ENCODE measurements around the gene QKI.

Gene QKI

GRCh38 chr6:163413345-163414116, 987 bp upstream of the QKI start:
- H3K4me1 Mint-ChIP-seq (ENCODE audit: low read depth) = peaks cover 22% of the 10 kb centered on the region
- no peaks in the 10 kb centered on the region for H3K27me3 Mint-ChIP-seq
- H3K36me3 Mint-ChIP-seq (ENCODE audit: low read depth) = peaks cover 40% of the 10 kb centered on the region
- intact Hi-C loops (cut with micrococcal nuclease) = loop anchor here (1.0 to 2.0 kb wide), 3 partner anchors 8 to 59 kb away; no protein-coding TSS in a partner anchor
- H3K9me3 Mint-ChIP-seq = no peaks in the 10 kb centered on the region
- peak overlapping the region; percentile 81 for H3K4me3 Mint-ChIP-seq
- H3K27ac Mint-ChIP-seq = peak overlapping the region; percentile 89

GRCh38 chr6:163414946-163415619, 565 bp downstream of the QKI start:
- Mint-ChIP-seq H3K4me1 (ENCODE audit: low read depth) (peaks cover 31% of the 10 kb centered on the region), H3K9me3 (no peaks in the 10 kb centered on the region), H3K36me3 (ENCODE audit: low read depth) (peaks cover 46% of the 10 kb centered on the region), H3K27me3 (no peaks in the 10 kb centered on the region), H3K4me3 (peak overlapping the region; percentile 97), H3K27ac (peak overlapping the region; percentile 89)
- intact Hi-C loops (cut with micrococcal nuclease) = loop anchor here (5.0 kb wide), 1 partner anchor 692 kb away; no protein-coding TSS in a partner anchor

DNA sequence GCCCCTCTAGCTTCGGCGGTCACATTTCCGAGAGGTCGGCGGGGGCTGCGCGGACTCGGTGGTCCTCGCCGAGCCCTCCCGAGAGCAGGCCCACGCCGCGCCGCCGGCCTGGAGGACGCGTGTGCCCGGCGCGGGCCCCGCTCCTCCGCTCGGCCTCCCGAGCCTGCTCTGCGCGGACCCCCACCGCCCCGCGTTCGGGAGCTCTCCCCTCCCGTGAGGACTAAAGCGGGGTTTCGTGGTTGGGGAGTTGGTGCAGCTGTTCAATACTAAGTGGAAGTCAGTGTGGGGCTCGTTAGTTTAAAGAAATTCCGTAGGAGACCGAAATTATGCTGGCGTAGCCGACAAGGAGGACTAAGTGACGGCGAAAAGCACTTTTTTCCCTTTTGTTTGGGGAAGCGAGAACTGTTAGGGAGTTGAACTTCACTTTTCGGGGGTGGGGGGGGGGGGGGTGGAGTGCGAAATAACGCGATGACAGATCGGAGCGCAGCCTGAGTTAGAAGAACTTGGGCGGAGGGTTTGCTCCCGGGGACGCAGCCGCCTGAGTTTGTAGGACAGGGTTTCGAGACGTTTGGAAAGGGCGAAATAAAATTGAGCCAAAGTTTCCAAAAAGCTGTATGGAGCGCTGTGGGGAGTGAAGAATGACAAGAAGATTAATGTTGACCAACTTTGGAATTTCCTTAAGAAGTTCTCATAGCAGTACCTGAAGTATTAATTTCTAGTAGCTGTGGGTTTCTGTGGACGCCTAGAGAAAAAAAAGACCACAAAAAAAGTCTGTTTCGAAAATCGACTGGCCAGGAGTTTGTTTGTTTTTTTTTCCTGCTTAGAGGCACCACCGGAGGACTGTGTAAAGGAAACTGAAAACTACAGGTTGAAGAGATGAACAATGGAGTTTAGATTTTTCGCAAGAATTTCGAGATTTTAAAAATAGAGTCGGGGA, 1.4 kb downstream of the QKI start:
- no peaks in the 10 kb centered on the region for H3K9me3 Mint-ChIP-seq
- no peaks in the 10 kb centered on the region for H3K27me3 Mint-ChIP-seq
- H3K36me3 Mint-ChIP-seq (ENCODE audit: low read depth) = peaks cover 48% of the 10 kb centered on the region
- H3K27ac Mint-ChIP-seq = peak overlapping the region; percentile 89
- intact Hi-C loops (cut with micrococcal nuclease) = loop anchor here (1.0 to 5.0 kb wide), 3 partner anchors 61 to 691 kb away; no protein-coding TSS in a partner anchor
- peaks cover 33% of the 10 kb centered on the region for H3K4me1 Mint-ChIP-seq (ENCODE audit: low read depth)
- peak overlapping the region; percentile 97 for H3K4me3 Mint-ChIP-seq

- peaks cover 33% of the 10 kb centered on the region for H3K4me1 Mint-ChIP-seq (ENCODE audit: low read depth)
- H3K27me3 Mint-ChIP-seq = no peaks in the 10 kb centered on the region
- peaks cover 42% of the 10 kb centered on the region for H3K36me3 Mint-ChIP-seq (ENCODE audit: low read depth)
- peak overlapping the region; percentile 89 for H3K27ac Mint-ChIP-seq
- H3K4me3 Mint-ChIP-seq = peak overlapping the region; percentile 97
- intact Hi-C loops (cut with micrococcal nuclease) = loop anchor here (1.0 to 5.0 kb wide), 3 partner anchors 61 to 691 kb away; no protein-coding TSS in a partner anchor
- no peaks in the 10 kb centered on the region for H3K9me3 Mint-ChIP-seq
Measured at GRCh38 chr6:163416557-163417253, 2.2 kb downstream of the QKI start.

- peak overlapping the region; percentile 89 for H3K27ac Mint-ChIP-seq
- no peaks in the 10 kb centered on the region for H3K9me3 Mint-ChIP-seq
- no peaks in the 10 kb centered on the region for H3K27me3 Mint-ChIP-seq
- H3K4me3 Mint-ChIP-seq = peak overlapping the region; percentile 97
- intact Hi-C loops (cut with micrococcal nuclease) = loop anchor here (2.0 to 5.0 kb wide), 2 partner anchors 237 to 690 kb away; no protein-coding TSS in a partner anchor
- H3K36me3 Mint-ChIP-seq (ENCODE audit: low read depth) = peaks cover 48% of the 10 kb centered on the region
- peaks cover 39% of the 10 kb centered on the region for H3K4me1 Mint-ChIP-seq (ENCODE audit: low read depth)
Measured at GRCh38 chr6:163417595-163417994, 3.1 kb downstream of the QKI start.

DNA sequence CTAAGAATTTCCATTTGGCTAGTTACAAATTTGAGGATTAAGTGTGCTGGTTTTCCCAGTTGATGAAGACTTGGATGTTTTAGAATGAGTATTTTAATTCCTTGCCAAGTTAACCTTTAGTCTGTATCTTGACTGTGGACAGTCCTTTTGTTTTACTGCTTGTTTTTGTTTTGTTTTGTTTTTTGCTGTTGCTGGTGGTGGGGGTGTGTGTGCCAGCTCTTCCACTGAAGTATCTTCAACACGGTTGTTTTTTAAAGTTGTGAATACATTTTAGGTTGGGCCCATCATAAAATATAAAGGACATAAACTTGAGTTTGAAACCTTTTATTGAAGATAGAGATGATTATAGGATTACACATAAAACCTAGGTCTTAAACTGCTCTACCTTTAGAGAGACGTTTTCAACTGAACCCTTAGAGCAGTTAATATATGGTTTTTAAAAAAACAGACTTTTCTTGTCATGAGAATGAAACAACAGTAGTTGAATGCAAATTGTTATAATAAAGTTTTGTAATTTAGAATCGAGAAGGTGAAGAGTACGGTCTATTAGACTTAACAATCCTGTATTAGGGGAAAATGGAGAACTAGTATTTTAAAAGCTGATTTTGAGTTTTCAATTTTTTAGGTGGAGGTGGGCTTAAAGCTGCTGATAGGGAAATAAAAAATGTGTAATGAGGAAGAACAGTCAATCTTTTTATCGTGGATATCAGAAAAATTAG, 4.0 kb downstream of the QKI start:
- Mint-ChIP-seq H3K27me3 (no peaks in the 10 kb centered on the region), H3K4me3 (peak overlapping the region; percentile 74), H3K4me1 (ENCODE audit: low read depth) (peaks cover 47% of the 10 kb centered on the region), H3K9me3 (no peaks in the 10 kb centered on the region), H3K27ac (peak overlapping the region; percentile 65), H3K36me3 (ENCODE audit: low read depth) (peaks cover 41% of the 10 kb centered on the region)
- intact Hi-C loops (cut with micrococcal nuclease) = loop anchor here (5.0 kb wide), 1 partner anchor 689 kb away; no protein-coding TSS in a partner anchor

DNA sequence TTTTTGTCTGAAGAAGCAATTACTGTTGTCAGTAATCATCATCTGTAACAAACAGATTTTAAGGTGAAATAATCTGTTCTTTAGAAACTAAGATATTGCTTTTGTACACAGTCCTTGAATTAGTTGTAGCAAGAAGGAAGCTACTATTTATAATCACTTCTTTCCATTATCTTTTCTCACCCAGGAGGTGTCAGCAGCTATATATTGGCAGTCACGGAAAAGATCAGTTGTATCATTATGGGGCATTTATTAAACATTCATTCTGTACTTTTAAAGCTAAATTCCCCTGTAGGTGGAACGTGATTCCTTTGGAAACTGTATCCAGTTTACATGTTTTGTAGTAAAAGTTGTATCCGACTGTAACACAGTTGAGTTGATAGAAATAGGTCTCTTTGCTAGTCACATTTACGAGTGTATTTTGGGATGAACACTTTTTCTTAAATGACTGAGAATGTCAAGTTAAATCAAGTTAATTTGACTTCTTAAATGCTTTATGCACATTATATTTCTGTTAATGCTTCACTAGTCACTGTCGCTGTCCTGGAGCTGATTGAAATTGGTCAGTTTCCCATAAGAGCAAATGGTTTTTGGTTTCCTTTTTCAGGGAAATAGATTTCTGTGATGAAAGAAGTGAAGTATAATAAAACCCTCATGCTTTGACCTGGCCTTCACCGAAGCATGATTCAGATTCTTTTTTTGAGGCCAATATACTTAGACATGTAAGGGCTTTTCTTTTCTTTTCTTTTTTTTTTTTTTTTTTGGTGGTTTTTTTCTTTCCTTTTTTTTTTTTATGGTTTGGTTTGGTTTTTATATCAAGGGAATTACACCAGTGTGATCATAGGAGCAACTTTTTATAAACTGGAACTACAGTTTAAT, 5.1 kb downstream of the QKI start:
- Mint-ChIP-seq H3K9me3 (no peaks in the 10 kb centered on the region), H3K27ac (peak overlapping the region; percentile 34), H3K36me3 (ENCODE audit: low read depth) (peaks cover 41% of the 10 kb centered on the region), H3K4me1 (ENCODE audit: low read depth) (peaks cover 56% of the 10 kb centered on the region), H3K4me3 (peak overlapping the region; percentile 74), H3K27me3 (no peaks in the 10 kb centered on the region)
- intact Hi-C loops (cut with micrococcal nuclease) = loop anchor here (5.0 kb wide), 1 partner anchor 688 kb away; no protein-coding TSS in a partner anchor

- Mint-ChIP-seq H3K9me3 (no peaks in the 10 kb centered on the region), H3K27ac (peak overlapping the region; percentile 34), H3K4me1 (ENCODE audit: low read depth) (peaks cover 61% of the 10 kb centered on the region), H3K4me3 (peak overlapping the region; percentile 74), H3K36me3 (ENCODE audit: low read depth) (peaks cover 47% of the 10 kb centered on the region), H3K27me3 (no peaks in the 10 kb centered on the region)
- intact Hi-C loops (cut with micrococcal nuclease) = no loop called here
Measured at GRCh38 chr6:163420289-163420614, 5.7 kb downstream of the QKI start.

- Mint-ChIP-seq H3K4me1 (ENCODE audit: low read depth) (peaks cover 74% of the 10 kb centered on the region), H3K9me3 (no peaks in the 10 kb centered on the region), H3K4me3 (no peak overlapping the region), H3K36me3 (ENCODE audit: low read depth) (peaks cover 34% of the 10 kb centered on the region), H3K27ac (no peak overlapping the region), H3K27me3 (no peaks in the 10 kb centered on the region)
- intact Hi-C loops (cut with micrococcal nuclease) = no loop called here
Measured at GRCh38 chr6:163422550-163422949, 8.0 kb downstream of the QKI start.

GRCh38 chr6:163423696-163424095, 9.2 kb downstream of the QKI start:
- Mint-ChIP-seq H3K4me3 (no peak overlapping the region), H3K27ac (no peak overlapping the region), H3K36me3 (ENCODE audit: low read depth) (peaks cover 28% of the 10 kb centered on the region), H3K4me1 (ENCODE audit: low read depth) (peaks cover 69% of the 10 kb centered on the region), H3K27me3 (no peaks in the 10 kb centered on the region), H3K9me3 (no peaks in the 10 kb centered on the region)
- intact Hi-C loops (cut with micrococcal nuclease) = no loop called here

- Mint-ChIP-seq H3K36me3 (ENCODE audit: low read depth) (peaks cover 14% of the 10 kb centered on the region), H3K9me3 (no peaks in the 10 kb centered on the region), H3K27me3 (no peaks in the 10 kb centered on the region), H3K4me1 (ENCODE audit: low read depth) (peaks cover 58% of the 10 kb centered on the region), H3K27ac (no peak overlapping the region), H3K4me3 (no peak overlapping the region)
- intact Hi-C loops (cut with micrococcal nuclease) = loop anchor here (5.0 kb wide), 3 partner anchors 35 to 530 kb away; no protein-coding TSS in a partner anchor
Measured at GRCh38 chr6:163427498-163428254, 13.2 kb downstream of the QKI start.
